ENCODE measurements around the gene RALGPS1.

GRCh38 chr9:127153501-127153900 lies 238.9 kb downstream of the RALGPS1 start:
- TF ChIP-seq POLR2A (IDR thresholded peaks at IDR 0.05) = no peak
- no peak for TF ChIP-seq CTCF (IDR thresholded peaks at IDR 0.05)
- no peak for TF ChIP-seq EP300 (IDR thresholded peaks at IDR 0.05)

Data from tibial nerve (tissue), 4 donors.